Amniotic epithelial cell (primary cell): ENCODE data around the gene CD244.
A peak's percentile ranks its signal among the peaks of the same experiment; 100 is the strongest.
"Not testable (repeated sequence)": the region's sequence is repeated elsewhere in the genome, so short reads cannot be mapped to it uniquely, and the experiment has no call there.

Experiments used
- DNase-seq: peaks from one replicate; pipeline ENCODE4 v3.0.0-alpha.2; 2010; ENCODE audit warnings: low read depth

Gene CD244, protein sequence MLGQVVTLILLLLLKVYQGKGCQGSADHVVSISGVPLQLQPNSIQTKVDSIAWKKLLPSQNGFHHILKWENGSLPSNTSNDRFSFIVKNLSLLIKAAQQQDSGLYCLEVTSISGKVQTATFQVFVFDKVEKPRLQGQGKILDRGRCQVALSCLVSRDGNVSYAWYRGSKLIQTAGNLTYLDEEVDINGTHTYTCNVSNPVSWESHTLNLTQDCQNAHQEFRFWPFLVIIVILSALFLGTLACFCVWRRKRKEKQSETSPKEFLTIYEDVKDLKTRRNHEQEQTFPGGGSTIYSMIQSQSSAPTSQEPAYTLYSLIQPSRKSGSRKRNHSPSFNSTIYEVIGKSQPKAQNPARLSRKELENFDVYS

GRCh38 chr1:160862203-160863060 is at the start of gene CD244:
TSS of gene CD244 (minus strand) at chr1:160862887. CDS start at chr1:160862677, 210 bp downstream.
- peak; percentile 89 for DNase-seq

- DNase-seq: no peak
Observed at GRCh38 chr1:160911925-160912324, 49.2 kb upstream of the CD244 start.

DNA sequence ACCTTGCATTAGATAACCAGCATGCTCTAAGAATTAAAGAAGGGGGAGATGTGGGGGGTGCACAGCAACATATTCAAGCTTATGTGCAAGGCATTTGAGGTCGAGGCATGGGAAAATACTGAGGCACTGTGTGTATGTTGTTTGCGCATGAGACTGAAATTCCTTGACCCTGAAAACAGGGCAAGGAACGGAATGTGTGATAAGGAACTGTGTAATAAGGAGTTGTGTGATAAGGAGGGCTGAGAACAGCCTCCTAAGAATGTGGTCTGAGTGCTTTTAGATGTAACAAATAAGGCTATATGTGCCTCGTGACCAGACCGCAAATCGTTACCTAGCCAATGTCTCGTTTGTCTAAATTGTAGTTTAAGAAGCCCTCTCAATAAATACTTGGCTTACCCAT is 48.8 kb upstream of the CD244 start:
- DNase-seq: peak; percentile 100

GRCh38 chr1:160910170-160910750 is 47.6 kb upstream of the CD244 start:
- DNase-seq: no peak

DNA sequence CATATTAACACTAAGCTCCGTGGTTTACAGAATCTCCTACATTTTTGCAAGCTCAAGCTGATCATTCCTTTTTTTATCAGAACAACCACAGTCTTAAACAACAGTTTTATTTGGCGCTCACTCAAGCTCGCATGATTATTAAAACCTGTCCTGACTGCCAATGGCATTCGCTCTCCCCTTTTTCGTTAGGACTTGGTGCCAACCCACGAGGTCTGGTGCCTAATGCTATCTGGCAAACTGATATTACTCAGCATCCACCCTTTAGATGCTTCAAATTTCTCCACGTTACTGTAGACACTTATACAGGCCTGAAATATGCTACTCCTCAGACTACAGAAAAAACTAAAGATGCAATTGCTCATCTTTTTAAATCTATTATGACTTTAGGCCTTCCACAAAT is 45.3 kb upstream of the CD244 start:
- DNase-seq: peak; percentile 99

DNA sequence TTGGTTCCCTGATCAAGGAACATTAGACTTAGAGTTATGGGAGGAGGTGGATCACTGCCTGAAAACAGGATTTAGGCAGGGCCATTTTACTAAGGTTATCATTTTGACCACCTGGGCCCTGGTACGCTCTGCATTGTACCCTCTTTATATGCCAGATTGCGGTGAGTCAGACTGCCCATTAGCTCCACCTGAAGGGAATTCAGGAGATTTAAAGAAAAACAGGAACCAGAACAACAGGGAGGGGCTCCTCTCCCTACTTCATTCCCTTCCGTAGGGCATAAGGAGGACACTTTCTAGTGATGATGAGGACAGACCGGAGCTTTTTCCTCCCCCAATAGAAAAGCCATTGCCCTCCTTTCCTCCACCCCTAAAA is 42.9 kb upstream of the CD244 start:
- peak; percentile 33 for DNase-seq

GRCh38 chr1:160904783-160905616 is 42.3 kb upstream of the CD244 start:
- DNase-seq: peak; percentile 98

GRCh38 chr1:160902251-160902650 is 39.6 kb upstream of the CD244 start:
- peak; percentile 31 for DNase-seq

DNA sequence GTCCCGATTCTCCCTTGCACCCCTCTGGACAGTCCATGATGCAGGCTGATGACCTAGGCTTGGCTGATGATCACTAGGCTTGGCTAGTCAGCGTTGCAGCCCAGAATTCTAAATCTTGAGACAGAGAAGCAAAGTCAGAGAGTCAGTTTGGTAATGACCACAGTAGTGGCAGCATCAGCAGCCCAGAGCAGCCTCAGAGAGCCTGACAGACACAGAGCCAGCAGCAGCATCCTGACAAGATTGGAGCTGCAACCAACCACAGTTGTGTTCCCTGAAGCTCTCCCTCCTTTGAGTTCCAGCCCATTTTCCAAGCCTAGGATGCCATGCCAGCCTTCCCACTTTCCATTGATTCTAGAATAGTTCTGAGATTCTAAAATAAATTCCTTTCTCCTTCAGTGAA is 39.1 kb upstream of the CD244 start:
- DNase-seq: no peak

DNA sequence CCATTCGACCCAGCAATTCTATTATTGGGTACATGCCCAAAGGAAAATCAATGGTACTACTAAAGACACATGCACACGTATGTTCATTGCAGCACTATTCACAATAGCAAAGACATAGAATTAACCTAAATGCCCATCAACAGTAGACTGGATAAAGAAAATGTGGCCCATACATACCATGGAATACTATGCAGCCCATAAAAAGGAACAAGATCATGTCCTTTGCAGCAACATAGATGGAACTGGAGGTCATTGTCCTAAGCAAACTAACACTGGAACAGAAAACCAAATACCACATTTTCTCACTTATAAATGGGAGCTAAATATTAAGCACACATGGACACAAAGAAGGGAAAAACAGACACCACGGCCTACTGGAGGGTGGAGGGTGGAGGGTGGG is 38.0 kb upstream of the CD244 start:
- DNase-seq: not testable (repeated sequence)

DNA sequence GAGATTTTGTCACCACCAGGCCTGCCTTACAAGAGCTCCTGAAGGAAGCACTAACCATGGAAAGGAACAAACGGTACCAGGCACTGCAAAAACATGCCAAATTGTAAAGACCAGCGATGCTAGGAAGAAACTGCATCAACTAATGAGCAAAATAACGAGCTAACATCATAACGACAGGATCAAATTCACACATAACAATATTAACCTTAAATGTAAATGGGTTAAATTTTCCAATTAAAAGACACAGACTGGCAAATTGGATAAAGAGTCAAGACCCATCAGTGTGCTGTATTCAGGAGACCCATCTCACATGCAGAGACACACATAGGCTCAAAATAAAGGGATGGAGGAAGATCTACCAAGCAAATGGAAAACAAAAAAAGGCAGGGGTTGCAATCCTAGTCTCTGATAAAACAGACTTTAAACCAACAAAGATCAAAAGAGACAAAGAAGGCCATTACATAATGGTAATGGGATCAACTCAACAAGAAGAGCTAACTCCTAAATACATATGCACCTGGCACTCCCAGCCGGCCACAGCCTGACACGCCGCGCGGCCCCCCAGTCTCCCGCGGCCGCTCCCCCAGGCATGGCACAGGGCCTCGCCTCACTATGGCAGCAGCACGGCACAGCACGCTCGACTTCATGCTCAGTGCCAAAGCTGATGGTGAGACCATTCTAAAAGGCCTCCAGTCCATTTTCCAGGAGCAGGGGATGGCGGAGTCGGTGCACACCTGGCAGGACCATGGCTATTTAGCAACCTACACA is 31.9 kb upstream of the CD244 start:
- not testable (repeated sequence) for DNase-seq

DNA sequence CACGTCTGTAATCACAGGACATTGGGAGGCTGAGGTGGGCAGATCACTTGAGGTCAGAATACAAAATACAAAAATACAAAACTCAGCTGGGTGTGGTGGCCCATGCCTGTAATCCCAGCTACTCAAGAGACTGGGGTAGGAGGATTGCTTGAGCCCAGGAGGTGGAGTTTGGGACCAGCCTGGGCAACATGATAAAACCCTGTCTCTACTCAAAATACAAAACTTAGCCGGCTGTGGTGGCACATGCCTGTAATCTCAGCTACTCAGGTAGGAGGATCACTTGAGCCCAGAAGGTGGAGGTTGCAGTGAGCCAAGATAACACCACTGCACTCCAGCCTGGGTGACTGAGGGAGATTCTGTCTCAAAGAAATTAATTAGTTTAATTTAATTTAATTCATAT is 28.8 kb upstream of the CD244 start:
- DNase-seq: no peak

DNA sequence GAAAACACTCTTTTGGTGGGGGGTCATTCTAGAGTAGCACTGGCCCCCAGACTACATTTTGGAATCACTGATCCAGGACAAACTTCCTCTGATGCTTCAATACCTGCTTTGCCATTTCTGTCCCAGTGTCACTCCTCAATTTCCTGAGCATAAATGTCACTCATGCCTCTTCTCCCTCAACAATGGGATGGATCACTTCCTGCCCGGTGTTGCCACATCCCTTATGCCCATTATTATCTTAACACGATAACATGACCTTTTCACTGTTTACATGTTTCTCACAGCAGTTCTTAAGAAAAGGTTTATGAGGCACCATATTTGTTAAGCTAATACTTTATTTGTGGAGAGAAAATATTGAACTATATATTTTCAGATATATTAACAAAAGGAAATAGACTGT is 26.2 kb upstream of the CD244 start:
- no peak for DNase-seq

DNA sequence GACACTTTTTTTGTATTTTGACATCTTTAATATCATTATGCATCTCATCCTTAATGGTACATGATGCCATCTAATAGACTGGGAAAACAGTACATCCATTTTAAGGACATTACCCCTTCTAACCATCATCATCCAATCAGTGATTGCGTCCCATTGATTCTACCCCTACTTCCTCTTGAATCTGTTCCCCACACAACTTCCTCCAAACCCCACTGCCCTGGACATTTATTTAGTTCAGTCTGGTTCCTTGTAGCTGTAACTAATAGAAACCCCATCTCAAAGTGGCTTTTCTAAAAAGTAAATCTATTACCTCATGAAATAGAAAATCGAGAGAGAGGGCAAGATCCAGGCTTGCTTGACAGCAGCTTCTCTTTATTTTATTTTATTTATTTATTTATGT is 24.4 kb upstream of the CD244 start:
- DNase-seq: no peak

DNA sequence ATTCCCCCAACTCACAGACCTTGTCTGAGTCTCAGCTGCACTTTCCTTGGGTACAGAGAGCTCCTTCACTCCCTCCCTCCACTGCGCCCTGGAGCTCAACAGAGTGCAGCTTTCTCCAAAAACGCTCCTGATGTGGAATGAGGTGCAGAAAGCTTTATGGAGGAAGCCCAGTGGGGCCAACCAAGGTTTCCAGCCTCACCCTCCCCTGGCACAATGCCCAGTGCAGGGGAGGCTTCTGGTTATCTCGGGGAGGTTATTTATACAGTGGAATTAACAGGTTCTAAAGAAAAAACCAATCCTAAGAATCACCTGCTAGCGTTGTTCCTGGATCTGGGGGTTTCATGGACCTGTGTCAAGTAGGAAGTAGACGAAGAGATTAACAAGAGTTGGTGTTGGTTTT is 22.4 kb upstream of the CD244 start, which contains the start of gene ITLN1:
ITLN1 (minus strand) TSS at position 139 of the 400 bp plus-strand sequence. CDS start 303 bp downstream, outside the sequence.
- no peak for DNase-seq

GRCh38 chr1:160884579-160884978 is 21.9 kb upstream of the CD244 start:
- DNase-seq: no peak

GRCh38 chr1:160883581-160884513 is 21.2 kb upstream of the CD244 start:
- no peak for DNase-seq

- no peak for DNase-seq
Observed at GRCh38 chr1:160882582-160882981, 19.9 kb upstream of the CD244 start.

GRCh38 chr1:160881264-160881663 is 18.6 kb upstream of the CD244 start:
- DNase-seq: not testable (repeated sequence)

GRCh38 chr1:160880216-160880615 is 17.5 kb upstream of the CD244 start:
- no peak for DNase-seq
